ENCODE data around the gene RAC3. TPM values are rescaled to one million over a fixed set of nuclear protein-coding genes. Genes with fewer than 3 reads are reported as not detected.

RAC3 gene
- total and polyA plus RNA-seq, 2 experiments from 2014 or later, result 5.5 to 11.8 TPM

GRCh38 chr17:82081966-82082365 lies 50.5 kb downstream of the RAC3 start:
- H3K27me3 ChIP-seq, result no peaks in the 10 kb centered on the region
- H3K4me2 ChIP-seq, result no peak overlapping the region
- H3K4me1 ChIP-seq (ENCODE audit: insufficient read depth), result no peaks in the 10 kb centered on the region
- no peaks in the 10 kb centered on the region for H3K9me2 ChIP-seq (replicated peaks; ENCODE audit: insufficient read depth)
- no peaks in the 10 kb centered on the region for H3K36me3 ChIP-seq (replicated peaks; ENCODE audit: insufficient read depth, low read depth)
- H4K20me1 ChIP-seq (ENCODE audit: insufficient read depth, poor library complexity, severe bottlenecking), result peaks cover 3% of the 10 kb centered on the region
- no peak for DNase-seq (ENCODE audit: low spot score)
- no peak overlapping the region for H3K27ac ChIP-seq
- no peaks in the 10 kb centered on the region for H3K79me2 ChIP-seq
- H3K9me3 ChIP-seq (ENCODE audit: low read depth), result no peaks in the 10 kb centered on the region
- TF ChIP-seq EZH2 (IDR thresholded peaks at IDR 0.05; ENCODE audit: borderline replicate concordance) (no peak), EZH2phosphoT487 (IDR thresholded peaks at IDR 0.05; ENCODE audit: low read depth, severe bottlenecking, unreplicated experiment) (no peak)
- TF ChIP-seq, protein P1, sequence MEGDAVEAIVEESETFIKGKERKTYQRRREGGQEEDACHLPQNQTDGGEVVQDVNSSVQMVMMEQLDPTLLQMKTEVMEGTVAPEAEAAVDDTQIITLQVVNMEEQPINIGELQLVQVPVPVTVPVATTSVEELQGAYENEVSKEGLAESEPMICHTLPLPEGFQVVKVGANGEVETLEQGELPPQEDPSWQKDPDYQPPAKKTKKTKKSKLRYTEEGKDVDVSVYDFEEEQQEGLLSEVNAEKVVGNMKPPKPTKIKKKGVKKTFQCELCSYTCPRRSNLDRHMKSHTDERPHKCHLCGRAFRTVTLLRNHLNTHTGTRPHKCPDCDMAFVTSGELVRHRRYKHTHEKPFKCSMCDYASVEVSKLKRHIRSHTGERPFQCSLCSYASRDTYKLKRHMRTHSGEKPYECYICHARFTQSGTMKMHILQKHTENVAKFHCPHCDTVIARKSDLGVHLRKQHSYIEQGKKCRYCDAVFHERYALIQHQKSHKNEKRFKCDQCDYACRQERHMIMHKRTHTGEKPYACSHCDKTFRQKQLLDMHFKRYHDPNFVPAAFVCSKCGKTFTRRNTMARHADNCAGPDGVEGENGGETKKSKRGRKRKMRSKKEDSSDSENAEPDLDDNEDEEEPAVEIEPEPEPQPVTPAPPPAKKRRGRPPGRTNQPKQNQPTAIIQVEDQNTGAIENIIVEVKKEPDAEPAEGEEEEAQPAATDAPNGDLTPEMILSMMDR (IDR thresholded peaks at IDR 0.05; ENCODE audit: poor library complexity), result no peak
- WGBS (ENCODE audit: low lambda C conversion rate, missing lambda C conversion rate), result 94% methylated on average over 17 of the region's 22 CpGs
- H2AFZ ChIP-seq, result no peak overlapping the region
- H3K4me3 ChIP-seq, result no peak overlapping the region

- no peaks in the 10 kb centered on the region for H3K36me3 ChIP-seq (replicated peaks; ENCODE audit: insufficient read depth, low read depth)
- no peak overlapping the region for H3K27ac ChIP-seq
- DNase-seq (ENCODE audit: low spot score), result no peak
- 97% methylated on average over 11 of the region's 19 CpGs for WGBS (ENCODE audit: low lambda C conversion rate, missing lambda C conversion rate)
- no peak overlapping the region for H3K4me3 ChIP-seq
- H3K9me2 ChIP-seq (replicated peaks; ENCODE audit: insufficient read depth), result no peaks in the 10 kb centered on the region
- H3K9me3 ChIP-seq (ENCODE audit: low read depth), result no peaks in the 10 kb centered on the region
- H2AFZ ChIP-seq, result no peak overlapping the region
- TF ChIP-seq EZH2phosphoT487 (IDR thresholded peaks at IDR 0.05; ENCODE audit: low read depth, severe bottlenecking, unreplicated experiment) (no peak), EZH2 (IDR thresholded peaks at IDR 0.05; ENCODE audit: borderline replicate concordance) (no peak)
- TF ChIP-seq, protein P1 (IDR thresholded peaks at IDR 0.05; ENCODE audit: poor library complexity), result no peak
- no peaks in the 10 kb centered on the region for H3K79me2 ChIP-seq
- H3K27me3 ChIP-seq, result no peaks in the 10 kb centered on the region
- H3K4me1 ChIP-seq (ENCODE audit: insufficient read depth), result no peaks in the 10 kb centered on the region
- peaks cover 3% of the 10 kb centered on the region for H4K20me1 ChIP-seq (ENCODE audit: insufficient read depth, poor library complexity, severe bottlenecking)
- H3K4me2 ChIP-seq, result no peak overlapping the region
Observed at GRCh38 chr17:82082456-82082855, 51.0 kb downstream of the RAC3 start.

DNA sequence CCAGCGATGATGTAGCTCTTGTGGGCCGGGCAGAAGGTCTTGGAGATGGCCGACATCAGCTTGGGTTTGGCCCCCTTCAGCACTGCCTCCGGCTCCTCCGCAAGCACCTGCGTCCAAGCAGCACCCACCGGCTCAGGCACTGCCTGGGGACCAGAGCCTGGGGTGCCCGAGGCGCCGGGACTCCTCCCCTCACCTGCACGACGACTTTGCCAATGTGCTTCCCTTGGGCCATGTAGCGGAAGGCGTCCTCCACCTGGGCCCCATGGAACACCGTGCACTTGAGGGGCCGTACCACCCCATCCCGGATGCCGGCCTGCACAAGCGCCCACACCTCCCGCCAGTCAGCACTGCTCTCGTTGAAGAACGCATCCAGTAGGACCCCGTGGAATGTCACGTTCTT lies 51.5 kb downstream of the RAC3 start:
- no peaks in the 10 kb centered on the region for H3K9me2 ChIP-seq (replicated peaks; ENCODE audit: insufficient read depth)
- H3K4me1 ChIP-seq (ENCODE audit: insufficient read depth), result no peaks in the 10 kb centered on the region
- no peaks in the 10 kb centered on the region for H3K79me2 ChIP-seq
- H3K27me3 ChIP-seq, result no peaks in the 10 kb centered on the region
- H3K9me3 ChIP-seq (ENCODE audit: low read depth), result no peaks in the 10 kb centered on the region
- H3K4me2 ChIP-seq, result no peak overlapping the region
- DNase-seq (ENCODE audit: low spot score), result no peak
- no peak overlapping the region for H2AFZ ChIP-seq
- H3K36me3 ChIP-seq (replicated peaks; ENCODE audit: insufficient read depth, low read depth), result no peaks in the 10 kb centered on the region
- peaks cover 4% of the 10 kb centered on the region for H4K20me1 ChIP-seq (ENCODE audit: insufficient read depth, poor library complexity, severe bottlenecking)
- TF ChIP-seq EZH2 (IDR thresholded peaks at IDR 0.05; ENCODE audit: borderline replicate concordance) (no peak), EZH2phosphoT487 (IDR thresholded peaks at IDR 0.05; ENCODE audit: low read depth, severe bottlenecking, unreplicated experiment) (no peak)
- TF ChIP-seq, protein P1 (IDR thresholded peaks at IDR 0.05; ENCODE audit: poor library complexity), result no peak
- H3K27ac ChIP-seq, result no peak overlapping the region
- H3K4me3 ChIP-seq, result no peak overlapping the region
- WGBS (ENCODE audit: low lambda C conversion rate, missing lambda C conversion rate), result 97% methylated on average over 24 of the region's 24 CpGs

Other genes with a start within 250 kb of the RAC3 start
- gene GCGR, start 227.5 kb upstream of the RAC3 start, total RNA-seq, result 2.4 and 2.9 TPM in 2 replicates
- gene GCGR, start 227.5 kb upstream of the RAC3 start, polyA plus RNA-seq, result 2.5 and 3.8 TPM in 2 replicates
- gene MCRIP1, start 198.4 kb upstream of the RAC3 start, total RNA-seq, result 63.3 and 66.1 TPM in 2 replicates
- gene MCRIP1, start 198.4 kb upstream of the RAC3 start, polyA plus RNA-seq, result 118 and 138 TPM in 2 replicates
- not detected in 2 replicates for gene PPP1R27, start 196.6 kb upstream of the RAC3 start, total RNA-seq
- 0.56 and 0.72 TPM in 2 replicates for gene PPP1R27, start 196.6 kb upstream of the RAC3 start, polyA plus RNA-seq
- gene P4HB, start 171.1 kb upstream of the RAC3 start, total RNA-seq, result 1,163 and 1,316 TPM in 2 replicates
- 1,233 and 1,240 TPM in 2 replicates for gene P4HB, start 171.1 kb upstream of the RAC3 start, polyA plus RNA-seq
- gene ARHGDIA, start 160.3 kb upstream of the RAC3 start, total RNA-seq, result 57.0 and 80.7 TPM in 2 replicates
- 295 and 311 TPM in 2 replicates for gene ARHGDIA, start 160.3 kb upstream of the RAC3 start, polyA plus RNA-seq
- gene ALYREF, start 140.1 kb upstream of the RAC3 start, total RNA-seq, result 50.9 and 55.3 TPM in 2 replicates
- gene ALYREF, start 140.1 kb upstream of the RAC3 start, polyA plus RNA-seq, result 96.4 and 106 TPM in 2 replicates
- gene ANAPC11, start 140.0 kb upstream of the RAC3 start, total RNA-seq, result 129 and 155 TPM in 2 replicates
- gene ANAPC11, start 140.0 kb upstream of the RAC3 start, polyA plus RNA-seq, result 307 and 345 TPM in 2 replicates
- gene NPB, start 129.4 kb upstream of the RAC3 start, total RNA-seq, result 0.47 and 2.6 TPM in 2 replicates
- 2.2 and 3.2 TPM in 2 replicates for gene NPB, start 129.4 kb upstream of the RAC3 start, polyA plus RNA-seq
- 81.1 and 84.7 TPM in 2 replicates for gene PCYT2, start 120.3 kb upstream of the RAC3 start, total RNA-seq
- gene PCYT2, start 120.3 kb upstream of the RAC3 start, polyA plus RNA-seq, result 124 and 126 TPM in 2 replicates
- gene SIRT7, start 113.5 kb upstream of the RAC3 start, total RNA-seq, result 16.5 and 18.6 TPM in 2 replicates
- gene SIRT7, start 113.5 kb upstream of the RAC3 start, polyA plus RNA-seq, result 35.2 and 36.0 TPM in 2 replicates
- 18.1 and 21.3 TPM in 2 replicates for gene MAFG, start 103.9 kb upstream of the RAC3 start, total RNA-seq
- gene MAFG, start 103.9 kb upstream of the RAC3 start, polyA plus RNA-seq, result 28.5 and 37.4 TPM in 2 replicates
- gene PYCR1, start 94.4 kb upstream of the RAC3 start, total RNA-seq, result 109 and 113 TPM in 2 replicates
- 149 and 162 TPM in 2 replicates for gene PYCR1, start 94.4 kb upstream of the RAC3 start, polyA plus RNA-seq
- not detected in 2 replicates for gene MYADML2, start 84.4 kb upstream of the RAC3 start, total RNA-seq
- gene MYADML2, start 84.4 kb upstream of the RAC3 start, polyA plus RNA-seq, result 0.06 TPM in 2 replicates
- 1.0 and 1.8 TPM in 2 replicates for gene NOTUM, start 70.5 kb upstream of the RAC3 start, total RNA-seq
- gene NOTUM, start 70.5 kb upstream of the RAC3 start, polyA plus RNA-seq, result 1.2 and 4.7 TPM in 2 replicates
- 27.5 and 28.4 TPM in 2 replicates for gene ASPSCR1, start 54.0 kb upstream of the RAC3 start, total RNA-seq
- gene ASPSCR1, start 54.0 kb upstream of the RAC3 start, polyA plus RNA-seq, result 45.9 and 56.8 TPM in 2 replicates
- 58.2 and 64.5 TPM in 2 replicates for gene CENPX, start 8.8 kb upstream of the RAC3 start, total RNA-seq
- gene CENPX, start 8.8 kb upstream of the RAC3 start, polyA plus RNA-seq, result 83.2 and 84.3 TPM in 2 replicates
- 12.8 and 15.5 TPM in 2 replicates for gene LRRC45, start 8.4 kb upstream of the RAC3 start, total RNA-seq
- 14.7 and 17.2 TPM in 2 replicates for gene LRRC45, start 8.4 kb upstream of the RAC3 start, polyA plus RNA-seq
- 118 and 125 TPM in 2 replicates for gene DCXR, start 6.0 kb downstream of the RAC3 start, total RNA-seq
- gene DCXR, start 6.0 kb downstream of the RAC3 start, polyA plus RNA-seq, result 185 and 207 TPM in 2 replicates
- gene RFNG, start 20.1 kb downstream of the RAC3 start, total RNA-seq, result 39.6 and 43.2 TPM in 2 replicates
- 109 and 118 TPM in 2 replicates for gene RFNG, start 20.1 kb downstream of the RAC3 start, polyA plus RNA-seq
- gene GPS1, start 20.2 kb downstream of the RAC3 start, total RNA-seq, result 101 and 124 TPM in 2 replicates
- 160 and 167 TPM in 2 replicates for gene GPS1, start 20.2 kb downstream of the RAC3 start, polyA plus RNA-seq
- 71.5 and 71.9 TPM in 2 replicates for gene DUS1L, start 34.1 kb downstream of the RAC3 start, total RNA-seq
- gene DUS1L, start 34.1 kb downstream of the RAC3 start, polyA plus RNA-seq, result 160 and 202 TPM in 2 replicates
- gene FASN, start 66.6 kb downstream of the RAC3 start, total RNA-seq, result 67.2 and 118 TPM in 2 replicates
- gene FASN, start 66.6 kb downstream of the RAC3 start, polyA plus RNA-seq, result 71.5 and 77.6 TPM in 2 replicates
- gene CCDC57, start 181.2 kb downstream of the RAC3 start, total RNA-seq, result 10.0 and 15.7 TPM in 2 replicates
- gene CCDC57, start 181.2 kb downstream of the RAC3 start, polyA plus RNA-seq, result 29.8 and 49.5 TPM in 2 replicates
- gene SLC16A3, start 197.4 kb downstream of the RAC3 start, total RNA-seq, result 240 and 290 TPM in 2 replicates
- 114 and 125 TPM in 2 replicates for gene SLC16A3, start 197.4 kb downstream of the RAC3 start, polyA plus RNA-seq
- gene CSNK1D, start 242.0 kb downstream of the RAC3 start, total RNA-seq, result 55.7 and 72.5 TPM in 2 replicates
- 152 and 193 TPM in 2 replicates for gene CSNK1D, start 242.0 kb downstream of the RAC3 start, polyA plus RNA-seq